Thyroid gland (tissue), 4 donors: Measurements from ENCODE around the gene SH2D1B. TPM values are rescaled to one million over a fixed set of nuclear protein-coding genes. Genes with fewer than 3 reads are reported as not detected.

Experiments used
- DNase-seq, 2 donors: peaks; one replicate each; pipeline ENCODE4 v3.0.0-alpha.2; 2019
- H3K27ac ChIP-seq, 3 donors: fragments of 200-600 bp; sonication (generic); 1 replicate in 2 of 3; 2 replicates in 1 of 3; pipeline ENCODE4 v1.5.1; 2016 to 2019; ENCODE audit warnings: mild to moderate bottlenecking in 1 of 3, moderate library complexity in 1 of 3
- H3K27me3 ChIP-seq: fragments of 200-600 bp; sonication (generic); one replicate; pipeline ENCODE4 v1.5.1; 2019
- H3K36me3 ChIP-seq, 2 donors: fragments of 200-600 bp; sonication (generic); one replicate each; pipeline ENCODE4 v1.5.1; 2016 to 2019
- H3K4me1 ChIP-seq, 2 donors: fragments of 200-600 bp; sonication (generic); one replicate each; pipeline ENCODE4 v1.5.1; 2017 to 2019
- H3K4me3 ChIP-seq, 3 donors: fragments of 200-600 bp; sonication (generic); replicated peaks in 1 of 3; 1 replicate in 2 of 3; 2 replicates in 1 of 3; pipeline ENCODE4 v1.5.1; 2016; ENCODE audit warnings: mild to moderate bottlenecking in 1 of 3
- H3K9me3 ChIP-seq: fragments of 200-600 bp; sonication (generic); one replicate; pipeline ENCODE4 v1.5.1; 2017
- CTCF ChIP-seq, 6 experiments: fragments of 200-600 bp in 3 of 6; fragments of 450-650 bp in 3 of 6; sonication (generic) in 3 of 6; IDR thresholded peaks; one replicate each; pipeline ENCODE4 v1.5.1; 2016 to 2019; ENCODE audit warnings: antibody characterized with exemption in 6 of 6, mild to moderate bottlenecking in 2 of 6, inconsistent platforms in 1 of 6, moderate library complexity in 1 of 6
- POLR2A ChIP-seq, 2 donors: fragments of 450-650 bp; IDR thresholded peaks; one replicate each; pipeline ENCODE4 v1.6.1; 2017; ENCODE audit warnings: antibody characterized with exemption in 2 of 2, mild to moderate bottlenecking in 2 of 2, moderate library complexity in 1 of 2
- WGBS, 2 donors: methylation state at CpG; one replicate each; pipeline ENCODE4 v1.1.5; 2017; 5-methylcytosine and 5-hydroxymethylcytosine counted together
- intact Hi-C: fragments of 100-400 bp; cut with DNase I; formaldehyde crosslinking; loops from one replicate; pipeline ENCODE4 v1.15.1; 2023
- total RNA-seq, 4 donors: library from RNA; depleted of rRNA; stranded (reverse); fragments of >200 nt; gene quantifications; one replicate each; pipeline ENCODE4 v1.2.3, GENCODE V29; 2016

The SH2D1B gene
- total RNA-seq, 4 donors from 2014 or later = not detected

GRCh38 chr1:162389971-162390370 lies 22.0 kb downstream of the SH2D1B start:
- no peak for DNase-seq
- WGBS, 2 donors = 75 to 76% methylated on average over 7 to 9 of the region's 9 CpGs

GRCh38 chr1:162389021-162389818 lies 22.7 kb downstream of the SH2D1B start:
- 40 to 46% methylated on average over 11 of the region's 11 CpGs for WGBS, 2 donors
- H3K36me3 ChIP-seq = no peaks in the 10 kb centered on the region
- no peak overlapping the region for H3K27ac ChIP-seq
- DNase-seq = no peak
- H3K4me3 ChIP-seq = no peak overlapping the region
- no peaks in the 10 kb centered on the region for H3K27me3 ChIP-seq
- TF ChIP-seq POLR2A (IDR thresholded peaks at IDR 0.05) (no peak), CTCF (IDR thresholded peaks at IDR 0.05) (no peak)
- H3K4me1 ChIP-seq = no peaks in the 10 kb centered on the region
- intact Hi-C loops = no loop called here
- H3K9me3 ChIP-seq = no peaks in the 10 kb centered on the region

More at GRCh38 chr1:162389971-162390370, 22.0 kb downstream of the SH2D1B start:
- Histone ChIP-seq H3K27ac (no peak overlapping the region), H3K9me3 (no peaks in the 10 kb centered on the region), H3K36me3 (no peaks in the 10 kb centered on the region), H3K4me1 (no peaks in the 10 kb centered on the region), H3K4me3 (no peak overlapping the region), H3K27me3 (no peaks in the 10 kb centered on the region)
- intact Hi-C loops = loop anchor here (5.0 kb wide), 1 partner anchor 333 kb away; no protein-coding TSS in a partner anchor
- TF ChIP-seq POLR2A (IDR thresholded peaks at IDR 0.05) (no peak), CTCF (IDR thresholded peaks at IDR 0.05) (no peak)

GRCh38 chr1:162388615-162389014 lies 23.3 kb downstream of the SH2D1B start:
- H3K4me1 ChIP-seq = no peaks in the 10 kb centered on the region
- no peak for DNase-seq
- TF ChIP-seq POLR2A (IDR thresholded peaks at IDR 0.05) = no peak
- no peak for TF ChIP-seq CTCF (IDR thresholded peaks at IDR 0.05)
- H3K36me3 ChIP-seq = no peaks in the 10 kb centered on the region
- H3K9me3 ChIP-seq = no peaks in the 10 kb centered on the region
- H3K27me3 ChIP-seq = no peaks in the 10 kb centered on the region
- 85 to 91% methylated on average over 5 of the region's 5 CpGs for WGBS, 2 donors
- intact Hi-C loops = no loop called here
- H3K4me3 ChIP-seq = no peak overlapping the region
- no peak overlapping the region for H3K27ac ChIP-seq

- intact Hi-C loops = no loop called here
- no peak for DNase-seq
- Histone ChIP-seq H3K27me3 (no peaks in the 10 kb centered on the region), H3K27ac (no peak overlapping the region), H3K9me3 (no peaks in the 10 kb centered on the region), H3K4me1 (no peaks in the 10 kb centered on the region), H3K4me3 (no peak overlapping the region), H3K36me3 (no peaks in the 10 kb centered on the region)
- TF ChIP-seq POLR2A (IDR thresholded peaks at IDR 0.05) (no peak), CTCF (IDR thresholded peaks at IDR 0.05) (no peak)
- WGBS, 2 donors = 82 to 86% methylated on average over 8 of the region's 8 CpGs
Observed at GRCh38 chr1:162388083-162388594, 23.8 kb downstream of the SH2D1B start.
